H1 (cell line): ENCODE data around the gene IFT122. TPM values are rescaled to one million over a fixed set of nuclear protein-coding genes. Genes with fewer than 3 reads are reported as not detected.

ENCODE experiments used
- CTCF ChIA-PET: fragments of 300-600 bp; sonication (Branson Sonifier 250); formaldehyde crosslinking; loops from one replicate; lab custom pipeline; 2021; ENCODE audit not compliant: partially characterized antibody; lab: Charles Lee
- POLR2A ChIA-PET: fragments of 300-600 bp; sonication (Branson Sonifier 250); formaldehyde crosslinking; loops from one replicate; lab custom pipeline; 2021; ENCODE audit warnings: inconsistent platforms; ENCODE audit not compliant: partially characterized antibody; lab: Charles Lee
- DNase-seq, 2 experiments: peaks; one replicate each; pipeline versions ENCODE4 v3.0.0 to v3.0.0-alpha.2; 2010 to 2022; ENCODE audit warnings: low spot score in 2 of 2, low read depth in 1 of 2, mixed read lengths in 1 of 2
- FAIRE-seq: peaks from 2 replicates; lab custom pipeline; 2011; peaks lifted over from hg19 to GRCh38; lab: Jason Lieb, UNC
- H2AFZ ChIP-seq: 2 replicates; pipeline ENCODE4 v1.8.1; 2012; ENCODE audit warnings: low read length, inconsistent platforms
- H2AK5ac ChIP-seq: 2 replicates; pipeline ENCODE4 v1.6.1; 2013; ENCODE audit warnings: low read depth, low read length
- H2BK120ac ChIP-seq: replicated peaks from 2 replicates; pipeline ENCODE3; 2013; ENCODE audit warnings: low read depth, low read length, inconsistent platforms
- H2BK12ac ChIP-seq: 2 replicates; pipeline ENCODE4 v1.6.1; 2013; ENCODE audit warnings: low read depth, low read length
- H2BK15ac ChIP-seq: 2 replicates; pipeline ENCODE4 v1.6.1; 2013; ENCODE audit warnings: low read length
- H2BK20ac ChIP-seq: 2 replicates; pipeline ENCODE4 v1.6.1; 2013; ENCODE audit warnings: low read length
- H2BK5ac ChIP-seq: 2 replicates; pipeline ENCODE4 v1.6.1; 2013; ENCODE audit warnings: low read depth, low read length
- H3K14ac ChIP-seq: 2 replicates; pipeline ENCODE4 v1.6.1; 2013; ENCODE audit warnings: inconsistent platforms; ENCODE audit not compliant: insufficient read length
- H3K18ac ChIP-seq: 2 replicates; pipeline ENCODE4 v1.6.1; 2013; ENCODE audit warnings: low read length; ENCODE audit errors: extremely low read depth
- H3K23ac ChIP-seq: 2 replicates; pipeline ENCODE4 v1.6.1; 2013; ENCODE audit warnings: inconsistent platforms; ENCODE audit not compliant: insufficient read length
- H3K23me2 ChIP-seq: 2 replicates; pipeline ENCODE4 v1.6.1; 2013; ENCODE audit warnings: low read depth, low read length
- H3K27ac ChIP-seq: 2 replicates; pipeline ENCODE4 v1.6.1; 2011; ENCODE audit warnings: low read depth, low read length, inconsistent platforms
- H3K27me3 ChIP-seq, 4 experiments: replicated peaks in 1 of 4; 1 replicate in 1 of 4; 2 replicates in 3 of 4; pipeline versions ENCODE4 v1.6.1 to v1.8.1; 2011 to 2013; ENCODE audit warnings: low read length in 3 of 4, mild to moderate bottlenecking in 3 of 4, inconsistent platforms in 2 of 4, mixed read lengths in 2 of 4, moderate library complexity in 1 of 4; ENCODE audit not compliant: control insufficient read depth in 3 of 4, insufficient read depth in 3 of 4; ENCODE audit errors: extremely low read depth in 1 of 4
- H3K36me3 ChIP-seq, 4 experiments: 2 replicates each; pipeline versions ENCODE4 v1.6.1 to v1.8.1; 2011 to 2013; ENCODE audit warnings: mild to moderate bottlenecking in 4 of 4, low read length in 3 of 4, moderate library complexity in 2 of 4, control low read depth in 1 of 4, inconsistent platforms in 1 of 4; ENCODE audit not compliant: insufficient read depth in 4 of 4, control insufficient read depth in 2 of 4
- H3K4ac ChIP-seq: replicated peaks from 2 replicates; pipeline ENCODE3; 2013; ENCODE audit warnings: low read length, low read depth, mixed read lengths, inconsistent platforms; ENCODE audit not compliant: insufficient read length
- H3K4me1 ChIP-seq, 4 experiments: replicated peaks in 1 of 4; 1 replicate in 1 of 4; 2 replicates in 3 of 4; pipeline versions ENCODE4 v1.6.1 to v1.8.1; 2011 to 2013; ENCODE audit warnings: low read length in 3 of 4, inconsistent platforms in 2 of 4, mixed read lengths in 1 of 4; ENCODE audit not compliant: insufficient read depth in 4 of 4, control insufficient read depth in 3 of 4
- H3K4me2 ChIP-seq, 2 experiments: 2 replicates each; pipeline versions ENCODE4 v1.6.1 to v1.8.1; 2011 to 2013; ENCODE audit warnings: low read depth in 2 of 2, low read length in 2 of 2, control low read depth in 1 of 2, inconsistent platforms in 1 of 2, mild to moderate bottlenecking in 1 of 2; ENCODE audit not compliant: insufficient read depth in 1 of 2
- H3K4me3 ChIP-seq, 4 experiments: fragments of 200-600, 300-600 bp in 1 of 4; sonication (generic), shearing (Covaris generic), sonication (Bioruptor Twin) in 1 of 4; 2 replicates each; pipeline versions ENCODE4 v1.5.1 to v1.8.1; 2011 to 2016; ENCODE audit warnings: low read length in 4 of 4, low read depth in 3 of 4, control low read depth in 2 of 4, inconsistent platforms in 2 of 4, mild to moderate bottlenecking in 2 of 4, mixed read lengths in 1 of 4, moderate library complexity in 1 of 4; ENCODE audit not compliant: insufficient read depth in 2 of 4; ENCODE audit errors: extremely low read depth in 1 of 4
- H3K56ac ChIP-seq: replicated peaks from 2 replicates; pipeline ENCODE3; 2013; ENCODE audit warnings: low read depth, mild to moderate bottlenecking, mixed read lengths, low read length, inconsistent platforms; ENCODE audit not compliant: insufficient read length
- H3K79me1 ChIP-seq: 2 replicates; pipeline ENCODE4 v1.6.1; 2013; ENCODE audit warnings: low read depth, low read length, control low read depth
- H3K79me2 ChIP-seq, 2 experiments: 2 replicates each; pipeline versions ENCODE4 v1.6.1 to v1.8.1; 2012 to 2013; ENCODE audit warnings: low read length in 2 of 2, mild to moderate bottlenecking in 2 of 2, inconsistent platforms in 1 of 2; ENCODE audit not compliant: insufficient read depth in 2 of 2, control insufficient read depth in 1 of 2
- H3K9ac ChIP-seq, 4 experiments: replicated peaks in 1 of 4; 1 replicate in 1 of 4; 2 replicates in 3 of 4; pipeline versions ENCODE4 v1.6.1 to v1.8.1; 2011 to 2013; ENCODE audit warnings: low read depth in 3 of 4, low read length in 3 of 4, control low read depth in 2 of 4, mild to moderate bottlenecking in 2 of 4, moderate library complexity in 2 of 4, inconsistent platforms in 1 of 4; ENCODE audit errors: extremely low read depth in 1 of 4
- H3K9me3 ChIP-seq, 2 experiments: 2 replicates each; pipeline versions ENCODE4 v1.6.1 to v1.8.1; 2012 to 2013; ENCODE audit warnings: mild to moderate bottlenecking in 2 of 2, moderate library complexity in 2 of 2, control low read depth in 1 of 2, inconsistent platforms in 1 of 2, low read depth in 1 of 2, low read length in 1 of 2, mixed read lengths in 1 of 2; ENCODE audit not compliant: insufficient read depth in 2 of 2
- H4K20me1 ChIP-seq, 2 experiments: replicated peaks in 1 of 2; 2 replicates each; pipeline versions ENCODE3 to v1.8.1; 2011 to 2013; ENCODE audit warnings: inconsistent platforms in 2 of 2, low read length in 2 of 2, mild to moderate bottlenecking in 1 of 2; ENCODE audit not compliant: insufficient read depth in 2 of 2, control insufficient read depth in 1 of 2
- H4K5ac ChIP-seq: 2 replicates; pipeline ENCODE4 v1.6.1; 2013; ENCODE audit warnings: low read length, low read depth, mixed read lengths, inconsistent platforms; ENCODE audit not compliant: insufficient read length
- H4K8ac ChIP-seq: 2 replicates; pipeline ENCODE4 v1.8.0; 2013; ENCODE audit warnings: mild to moderate bottlenecking, moderate library complexity, low read length, inconsistent platforms; ENCODE audit not compliant: insufficient read depth; ENCODE audit errors: extremely low read depth
- H4K91ac ChIP-seq: replicated peaks from 2 replicates; pipeline ENCODE3; 2013; ENCODE audit warnings: low read length, mixed read lengths, inconsistent platforms; ENCODE audit not compliant: insufficient read length
- BCL11A ChIP-seq, 2 experiments: IDR thresholded peaks; one replicate each; pipeline ENCODE4 v1.6.1; 2011; ENCODE audit warnings: low read depth in 2 of 2, low read length in 2 of 2, mild to moderate bottlenecking in 2 of 2
- CEBPB ChIP-seq: IDR thresholded peaks from 2 replicates; pipeline ENCODE4 v1.6.1; 2012; ENCODE audit warnings: low read depth, low read length
- CHD2 ChIP-seq: IDR thresholded peaks from 2 replicates; pipeline ENCODE4 v1.6.1; 2012; ENCODE audit warnings: low read length, improper control_type of control experiment
- CTBP2 ChIP-seq: IDR thresholded peaks from 2 replicates; pipeline ENCODE4 v1.7.0; 2011; ENCODE audit warnings: borderline replicate concordance, mild to moderate bottlenecking, moderate library complexity, mixed read lengths, low read length; ENCODE audit not compliant: insufficient read depth, insufficient read length
- E2F6 ChIP-seq: IDR thresholded peaks from 2 replicates; pipeline ENCODE4 v1.6.1; 2012; ENCODE audit warnings: inconsistent platforms
- EGR1 ChIP-seq: IDR thresholded peaks from 2 replicates; pipeline ENCODE4 v1.6.1; 2011; ENCODE audit warnings: low read depth, low read length, borderline replicate concordance
- FOSL1 ChIP-seq: IDR thresholded peaks from 2 replicates; pipeline ENCODE4 v1.6.1; 2011; ENCODE audit warnings: mild to moderate bottlenecking, low read depth, low read length, moderate library complexity; ENCODE audit not compliant: insufficient read depth
- MAFK ChIP-seq: IDR thresholded peaks from 2 replicates; pipeline ENCODE4 v1.6.1; 2012; ENCODE audit warnings: low read depth, mild to moderate bottlenecking, improper control_type of control experiment, low read length
- MAX ChIP-seq: IDR thresholded peaks from 2 replicates; pipeline ENCODE4 v1.6.1; 2012; ENCODE audit warnings: inconsistent platforms
- POLR2AphosphoS5 ChIP-seq: IDR thresholded peaks from 2 replicates; pipeline ENCODE4 v1.6.1; 2011; ENCODE audit warnings: low read depth, low read length
- RXRA ChIP-seq: IDR thresholded peaks from 2 replicates; pipeline ENCODE4 v1.6.1; 2011; ENCODE audit warnings: low read depth, mild to moderate bottlenecking, low read length, moderate library complexity; ENCODE audit not compliant: insufficient read depth
- SP1 ChIP-seq: IDR thresholded peaks from 2 replicates; pipeline ENCODE4 v1.6.1; 2011; ENCODE audit warnings: low read depth, low read length
- SP4 ChIP-seq: IDR thresholded peaks from 2 replicates; pipeline ENCODE4 v1.6.1; 2012; ENCODE audit warnings: low read length, inconsistent platforms
- TCF12 ChIP-seq: IDR thresholded peaks from 2 replicates; pipeline ENCODE4 v1.6.1; 2011; ENCODE audit warnings: low read depth, mild to moderate bottlenecking, low read length
- TEAD4 ChIP-seq: IDR thresholded peaks from 2 replicates; pipeline ENCODE4 v1.6.1; 2012; ENCODE audit warnings: low read depth, low read length, inconsistent platforms, mixed read lengths
- WGBS, 2 experiments: shearing (Covaris generic) in 1 of 2; methylation state at CpG; one replicate each; pipeline versions ENCODE4 v1.1.6 to v1.1.7; 2013 to 2015; ENCODE audit warnings: low lambda C conversion rate in 2 of 2, mixed read lengths in 2 of 2, inconsistent platforms in 1 of 2, low coverage in 1 of 2, missing lambda C conversion rate in 1 of 2; ENCODE audit not compliant: insufficient replicate concordance in 2 of 2, insufficient coverage in 1 of 2, insufficient read length in 1 of 2; ENCODE audit errors: extremely low coverage in 1 of 2, missing lambda C conversion rate in 1 of 2; 5-methylcytosine and 5-hydroxymethylcytosine counted together
- polyA plus RNA-seq, 7 experiments: library from polyadenylated mRNA; depleted of rRNA in 3 of 7; stranded (reverse) in 5 of 7; unstranded in 2 of 7; fragments of >200 nt in 5 of 7; fragments of 200-250 nt in 2 of 7; gene quantifications; 1 replicate in 5 of 7; 2 replicates in 1 of 7; 4 replicates in 1 of 7; pipeline versions ENCODE4 v1.2.1 to v1.2.3, GENCODE V29; 2011 to 2013; ENCODE audit warnings: missing spikeins in 2 of 7, mixed read lengths in 2 of 7
- total RNA-seq: library from RNA; stranded (reverse); fragmentation: NEBNext Ultra II Directional; extraction: Animal tissue kit (Norgen Biotek cat#: 25700); gene quantifications from 2 replicates; pipeline ENCODE4 v1.2.1, GENCODE V29; 2021

IFT122 gene
- total and polyA plus RNA-seq, 2 of the 8 experiments (the other 6 are each of a cell fraction or from before 2014, with no cell fraction given) = 23.7 to 25.1 TPM

- no peak overlapping the region for H2BK5ac ChIP-seq
- H3K4me3 ChIP-seq = no peak overlapping the region
- H3K4ac ChIP-seq = no peak overlapping the region
- 88% methylated on average over 8 of the region's 8 CpGs; no CpG with 5 or more reads in 1 of the 2 experiments for WGBS, 2 experiments
- no peaks in the 10 kb centered on the region; a peak in 1 of 7 replicates for H3K4me1 ChIP-seq
- H4K91ac ChIP-seq = no peak overlapping the region
- no peak overlapping the region for H3K4me2 ChIP-seq
- H4K20me1 ChIP-seq = no peaks in the 10 kb centered on the region
- H2BK15ac ChIP-seq = no peak overlapping the region
- no peak overlapping the region for H2AFZ ChIP-seq
- no peak overlapping the region for H4K5ac ChIP-seq
- no peaks in the 10 kb centered on the region; a peak in 2 of 8 replicates for H3K36me3 ChIP-seq
- H2BK120ac ChIP-seq = no peak overlapping the region
- no peaks in the 10 kb centered on the region for H3K27me3 ChIP-seq
- ChIA-PET CTCF (interaction anchor here (1.4 to 2.1 kb wide), 5 partner anchors 16 to 87 kb away, joined by 3 to 9 read pairs (median 4); partner anchors contain the start of gene PLXND1), POLR2A (interaction anchor here (2.8 kb wide), 1 partner anchor 9 kb away, joined by 12 read pairs; the partner anchor contains the start of gene RHO)
- no peaks in the 10 kb centered on the region for H3K79me2 ChIP-seq
- no peak overlapping the region for H3K18ac ChIP-seq
- no peak overlapping the region for H3K27ac ChIP-seq
- H2BK12ac ChIP-seq = no peak overlapping the region
- H3K23ac ChIP-seq = no peak overlapping the region
- H3K9me3 ChIP-seq = no peaks in the 10 kb centered on the region
- no peak for DNase-seq
- H3K56ac ChIP-seq = no peak overlapping the region
- no peaks in the 10 kb centered on the region for H3K23me2 ChIP-seq
- H2BK20ac ChIP-seq = no peak overlapping the region
- FAIRE-seq = no peak
- H3K14ac ChIP-seq = no peak overlapping the region
- H4K8ac ChIP-seq = no peak overlapping the region
- no peak overlapping the region for H2AK5ac ChIP-seq
- no peaks in the 10 kb centered on the region for H3K79me1 ChIP-seq
- no peak overlapping the region for H3K9ac ChIP-seq
- TF ChIP-seq TCF12 (no peak), MAX (no peak), TEAD4 (no peak), CTBP2 (no peak), CEBPB (no peak), EGR1 (no peak), SP1 (no peak), CHD2 (no peak), E2F6 (no peak), BCL11A (IDR thresholded peaks at IDR 0.05; ENCODE audit: low read depth in 2 of 2, low read length in 2 of 2) (no peak), POLR2AphosphoS5 (no peak), MAFK (no peak), SP4 (no peak), FOSL1 (no peak), RXRA (no peak)
Measured at GRCh38 chr3:129518581-129518980, 78.6 kb downstream of the IFT122 start.
